Endothelial cell of umbilical vein (primary cell): ENCODE measurements around the gene FOCAD. TPM values are rescaled to one million over a fixed set of nuclear protein-coding genes. Genes with fewer than 3 reads are reported as not detected.

Experiments used
- BruUV-seq: library from RNA; stranded (reverse); fragments of 400-500 nt; replicated peaks from 2 replicates; lab custom pipeline; 2021; lab: Mats Ljungman, UMichigan
- CTCF ChIA-PET: fragments of 300-600, 350-600 bp; sonication (Branson Sonifier 250); formaldehyde crosslinking; loops from one replicate; lab custom pipeline; 2021; ENCODE audit warnings: antibody characterized with exemption, inconsistent platforms; lab: Charles Lee
- POLR2A ChIA-PET: fragments of 300-600, 350-600 bp; sonication (Branson Sonifier 250); formaldehyde crosslinking; loops from one replicate; lab custom pipeline; 2021; ENCODE audit warnings: antibody characterized with exemption, inconsistent platforms; lab: Charles Lee
- DNase-seq: peaks from one replicate; pipeline ENCODE4 v3.0.0-alpha.2; 2011; ENCODE audit warnings: low read depth, low spot score
- FAIRE-seq: peaks from 2 replicates; lab custom pipeline; 2011; peaks lifted over from hg19 to GRCh38; lab: Jason Lieb, UNC
- H2AFZ ChIP-seq: 2 replicates; pipeline ENCODE4 v1.6.0; 2012; ENCODE audit warnings: low read depth, low read length, control low read depth, inconsistent platforms
- H3K27ac ChIP-seq: 2 replicates; pipeline ENCODE4 v1.5.1; 2011; ENCODE audit warnings: low read depth, mild to moderate bottlenecking, control low read depth, low read length, moderate library complexity; ENCODE audit not compliant: insufficient read depth
- H3K27me3 ChIP-seq, 2 experiments: 2 replicates each; pipeline versions ENCODE4 v1.6.0 to v1.6.1; 2011; ENCODE audit warnings: low read length in 2 of 2, mixed read lengths in 1 of 2; ENCODE audit not compliant: control insufficient read depth in 2 of 2, insufficient read depth in 2 of 2
- H3K36me3 ChIP-seq, 2 experiments: 2 replicates in 1 of 2; 3 replicates in 1 of 2; pipeline ENCODE4 v1.5.1; 2011; ENCODE audit warnings: low read length in 2 of 2, mild to moderate bottlenecking in 1 of 2, moderate library complexity in 1 of 2; ENCODE audit not compliant: control insufficient read depth in 2 of 2, insufficient read depth in 2 of 2; ENCODE audit errors: extremely low read depth in 1 of 2
- H3K4me1 ChIP-seq: 3 replicates; pipeline ENCODE4 v1.5.1; 2011; ENCODE audit warnings: mild to moderate bottlenecking, low read length; ENCODE audit not compliant: control insufficient read depth, insufficient read depth; ENCODE audit errors: extremely low read depth
- H3K4me2 ChIP-seq: 2 replicates; pipeline ENCODE4 v1.6.1; 2011; ENCODE audit warnings: low read length, control low read depth, mixed read lengths; ENCODE audit not compliant: insufficient read depth
- H3K4me3 ChIP-seq, 3 experiments: fragments of 200-600 bp in 1 of 3; sonication (generic), shearing (Covaris generic) in 1 of 3; replicated peaks in 1 of 3; 2 replicates each; pipeline ENCODE4 v1.5.1; 2011 to 2016; ENCODE audit warnings: control low read depth in 3 of 3, low read length in 3 of 3, mild to moderate bottlenecking in 2 of 3, inconsistent platforms in 1 of 3, low read depth in 1 of 3, moderate library complexity in 1 of 3; ENCODE audit not compliant: insufficient read depth in 1 of 3
- H3K79me2 ChIP-seq: 2 replicates; pipeline ENCODE4 v1.6.0; 2012; ENCODE audit warnings: low read length, inconsistent platforms; ENCODE audit not compliant: control insufficient read depth, insufficient read depth
- H3K9ac ChIP-seq: replicated peaks from 2 replicates; pipeline ENCODE3; 2011; ENCODE audit warnings: low read length, control low read depth; ENCODE audit not compliant: insufficient read depth; ENCODE audit errors: extremely low read depth
- H3K9me1 ChIP-seq: replicated peaks from 3 replicates; pipeline ENCODE4 v1.6.0; 2011; ENCODE audit warnings: mild to moderate bottlenecking, low read length; ENCODE audit not compliant: control insufficient read depth, insufficient read depth; ENCODE audit errors: extremely low read depth
- H3K9me3 ChIP-seq: replicated peaks from 2 replicates; pipeline ENCODE4 v1.5.1; 2012; ENCODE audit warnings: low read length, inconsistent platforms; ENCODE audit not compliant: control insufficient read depth, insufficient read depth
- H4K20me1 ChIP-seq: replicated peaks from 2 replicates; pipeline ENCODE3; 2011; ENCODE audit warnings: mild to moderate bottlenecking, low read length; ENCODE audit not compliant: control insufficient read depth, insufficient read depth; ENCODE audit errors: extremely low read depth
- CTCF ChIP-seq, 2 donors: IDR thresholded peaks; 1 replicate in 1 of 2; 2 replicates in 1 of 2; pipeline ENCODE4 v1.5.1; 2011; ENCODE audit warnings: low read length in 2 of 2, mild to moderate bottlenecking in 2 of 2, moderate library complexity in 2 of 2, control low read depth in 1 of 2, inconsistent platforms in 1 of 2, low read depth in 1 of 2; ENCODE audit not compliant: insufficient read depth in 1 of 2; ENCODE audit errors: extremely low read depth in 1 of 2
- EZH2 ChIP-seq: IDR thresholded peaks from 2 replicates; pipeline ENCODE4 v1.6.1; 2012; ENCODE audit warnings: borderline replicate concordance, low read depth, mild to moderate bottlenecking, moderate library complexity, low read length, inconsistent platforms; ENCODE audit not compliant: severe bottlenecking
- FOS ChIP-seq: IDR thresholded peaks from 2 replicates; pipeline ENCODE4 v1.6.1; 2011; ENCODE audit warnings: mild to moderate bottlenecking, low read length, moderate library complexity, borderline replicate concordance; ENCODE audit not compliant: insufficient read depth
- GATA2 ChIP-seq: IDR thresholded peaks from 2 replicates; pipeline ENCODE4 v1.7.0; 2011; ENCODE audit warnings: low read depth, mild to moderate bottlenecking, moderate library complexity, mixed read lengths, low read length; ENCODE audit not compliant: insufficient read length, insufficient read depth
- JUN ChIP-seq: IDR thresholded peaks from 2 replicates; pipeline ENCODE4 v1.6.1; 2011; ENCODE audit warnings: borderline replicate concordance, low read depth; ENCODE audit not compliant: insufficient read length, insufficient read depth
- MAX ChIP-seq: IDR thresholded peaks from 2 replicates; pipeline ENCODE4 v1.6.1; 2011; ENCODE audit not compliant: insufficient read depth, insufficient read length
- MYC ChIP-seq: IDR thresholded peaks from one replicate; pipeline ENCODE4 v1.6.1; 2011; ENCODE audit warnings: mild to moderate bottlenecking, low read depth, low read length
- POLR2A ChIP-seq: IDR thresholded peaks from 2 replicates; pipeline ENCODE4 v1.6.1; 2012; ENCODE audit warnings: low read depth, mild to moderate bottlenecking, control low read depth, low read length
- POLR2AphosphoS5 ChIP-seq: IDR thresholded peaks from 2 replicates; pipeline ENCODE4 v1.6.1; 2012; ENCODE audit warnings: low read depth, mild to moderate bottlenecking, control low read depth, low read length, moderate library complexity; ENCODE audit not compliant: insufficient read depth
- dilution Hi-C: fragments of 300-500 bp; cut with MboI; formaldehyde crosslinking; loops from one replicate; pipeline ENCODE4 v1.15.0; 2019; ENCODE audit warnings: low sequenced_read_pairs; ENCODE audit not compliant: extremely low pct_ligation_motif_present
- intact Hi-C: fragments of 100-400 bp; cut with micrococcal nuclease; formaldehyde crosslinking; loops from one replicate; pipeline ENCODE4 v1.10.0; 2022
- polyA plus RNA-seq, 4 experiments: library from polyadenylated mRNA; depleted of rRNA in 3 of 4; stranded (reverse) in 3 of 4; unstranded in 1 of 4; fragments of >200 nt; gene quantifications; 2 replicates each; pipeline versions ENCODE4 v1.2.1 to v1.2.3, GENCODE V29; 2011 to 2012; ENCODE audit warnings: missing spikeins in 1 of 4
- total RNA-seq: library from RNA; stranded (reverse); gene quantifications from 2 replicates; pipeline ENCODE4 v1.2.3, GENCODE V29; 2021

Gene FOCAD
- total and polyA plus RNA-seq, 2 donors (not counting 3 experiments of a cell fraction or from before 2014, with no cell fraction given), result 26.7 to 66.9 TPM

GRCh38 chr9:20929276-20929675 is 245.2 kb downstream of the FOCAD start:
- no peak overlapping the region for H3K4me3 ChIP-seq
- intact Hi-C loops, result no loop called here
- FAIRE-seq (no peak), DNase-seq (peak; percentile 48)
- no TSS peak for BruUV-seq
- H3K9ac ChIP-seq, result no peak overlapping the region
- no peak overlapping the region for H3K4me2 ChIP-seq
- no peak for TF ChIP-seq FOS
- TF ChIP-seq GATA2, result no peak
- TF ChIP-seq EZH2, result no peak
- TF ChIP-seq MAX, result no peak
- no peak for TF ChIP-seq MYC
- TF ChIP-seq POLR2A, result no peak
- no peak for TF ChIP-seq CTCF (IDR thresholded peaks at IDR 0.05; ENCODE audit: extremely low read depth in 1 of 2, insufficient read depth in 1 of 2, low read depth in 1 of 2, low read length in 2 of 2)
- no peak for TF ChIP-seq JUN
- TF ChIP-seq POLR2AphosphoS5, result no peak
- POLR2A ChIA-PET, result no interaction called here
- H3K27ac ChIP-seq, result no peak overlapping the region
- no peaks in the 10 kb centered on the region for H3K79me2 ChIP-seq
- no peaks in the 10 kb centered on the region for H3K4me1 ChIP-seq
- H2AFZ ChIP-seq, result no peak overlapping the region
- H3K9me3 ChIP-seq, result no peaks in the 10 kb centered on the region
- dilution Hi-C loops, result no loop called here
- H3K27me3 ChIP-seq, result no peaks in the 10 kb centered on the region
- no peaks in the 10 kb centered on the region for H4K20me1 ChIP-seq
- CTCF ChIA-PET, result interaction anchor here (0.8 to 5.0 kb wide), 2 partner anchors 12 to 304 kb away, joined by 3 to 32 read pairs; no protein-coding TSS in a partner anchor
- no peaks in the 10 kb centered on the region for H3K36me3 ChIP-seq
- no peaks in the 10 kb centered on the region for H3K9me1 ChIP-seq
